ENCODE results near the gene EFCAB3.
"Not testable (repeated sequence)": the region's sequence is repeated elsewhere in the genome, so short reads cannot be mapped to it uniquely, and the experiment has no call there.

EFCAB3 gene

GRCh38 chr17:62464422-62464821 lies 84.1 kb downstream of the EFCAB3 start:
- not testable (repeated sequence) for DNase-seq (ENCODE audit: low read depth in 2 of 2)

GRCh38 chr17:62465271-62465670 lies 84.9 kb downstream of the EFCAB3 start:
- DNase-seq (ENCODE audit: low read depth in 2 of 2): not testable (repeated sequence)
